Tibial nerve (tissue), 3 donors: Measurements from ENCODE around the gene CARMIL1.

ENCODE experiments used
- CTCF ChIP-seq, 5 experiments: fragments of 200-600 bp in 3 of 5; fragments of 450-650 bp in 2 of 5; sonication (generic) in 3 of 5; IDR thresholded peaks; one replicate each; pipeline ENCODE4 v1.5.1; 2016 to 2019; ENCODE audit warnings: antibody characterized with exemption in 5 of 5, mild to moderate bottlenecking in 3 of 5, moderate library complexity in 2 of 5
- POLR2A ChIP-seq, 2 donors: fragments of 450-650 bp; IDR thresholded peaks; one replicate each; pipeline ENCODE4 v1.6.1; 2017; ENCODE audit warnings: antibody characterized with exemption in 2 of 2, mild to moderate bottlenecking in 2 of 2, moderate library complexity in 2 of 2

- no peak for TF ChIP-seq CTCF (IDR thresholded peaks at IDR 0.05)
- no peak for TF ChIP-seq POLR2A (IDR thresholded peaks at IDR 0.05)
Measured at GRCh38 chr6:25637211-25637610, 358.0 kb downstream of the CARMIL1 start.
